ENCODE results near the gene RAC2.

- TF ChIP-seq POLR2A (IDR thresholded peaks at IDR 0.05; ENCODE audit: control extremely low read depth in 1 of 2, low read depth in 2 of 2, low read length in 2 of 2) (no peak), CHD2 (IDR thresholded peaks at IDR 0.05; ENCODE audit: low read length) (no peak), PHF8 (conservative IDR thresholded peaks at IDR 0.05; ENCODE audit: low read depth, low read length) (no peak), CTCF (IDR thresholded peaks at IDR 0.05; ENCODE audit: control extremely low read depth in 1 of 3, insufficient read depth in 1 of 3, low read depth in 1 of 3, low read length in 3 of 3) (no peak), EZH2 (IDR thresholded peaks at IDR 0.05; ENCODE audit: low read depth, low read length, severe bottlenecking) (no peak)
These were observed 20.2 kb upstream of the RAC2 start for GRCh38 chr22:37263966-37264887.
